Liver (tissue), 3 donors: ENCODE results near the gene ADAMTS14.

ENCODE experiments used
- EGR1 ChIP-seq, 2 donors: IDR thresholded peaks; 2 replicates each; pipeline ENCODE4 v1.6.1; 2016 to 2018; ENCODE audit warnings: antibody characterized with exemption in 2 of 2, low read depth in 2 of 2
- GABPA ChIP-seq, 2 donors: IDR thresholded peaks in 1 of 2; conservative IDR thresholded peaks in 1 of 2; 2 replicates each; pipeline ENCODE4 v1.6.1; 2016; ENCODE audit warnings: antibody characterized with exemption in 2 of 2, mild to moderate bottlenecking in 1 of 2, moderate library complexity in 1 of 2
- JUND ChIP-seq, 2 donors: IDR thresholded peaks; 2 replicates each; pipeline ENCODE4 v1.6.1; 2016; ENCODE audit warnings: antibody characterized with exemption in 2 of 2
- MAX ChIP-seq: IDR thresholded peaks from 2 replicates; pipeline ENCODE4 v1.6.1; 2016; ENCODE audit warnings: antibody characterized with exemption
- NR2F2 ChIP-seq: IDR thresholded peaks from 2 replicates; pipeline ENCODE4 v1.6.1; 2016; ENCODE audit warnings: antibody characterized with exemption
- SP1 ChIP-seq: IDR thresholded peaks from 2 replicates; pipeline ENCODE4 v1.6.1; 2018; ENCODE audit warnings: antibody characterized with exemption, mild to moderate bottlenecking
- TAF1 ChIP-seq: conservative IDR thresholded peaks from 2 replicates; pipeline ENCODE4 v1.6.1; 2016; ENCODE audit warnings: antibody characterized with exemption, mild to moderate bottlenecking
- TF ChIP-seq, protein P1 (sequence below): fragments of 150-350 bp; IDR thresholded peaks from 2 replicates; pipeline ENCODE4 v1.5.1; 2017; ENCODE audit warnings: improper control_type of control experiment, low read depth, low read length; ENCODE audit not compliant: missing input control
- donor health status: healthy.
- donor health status: healthy.

DNA sequence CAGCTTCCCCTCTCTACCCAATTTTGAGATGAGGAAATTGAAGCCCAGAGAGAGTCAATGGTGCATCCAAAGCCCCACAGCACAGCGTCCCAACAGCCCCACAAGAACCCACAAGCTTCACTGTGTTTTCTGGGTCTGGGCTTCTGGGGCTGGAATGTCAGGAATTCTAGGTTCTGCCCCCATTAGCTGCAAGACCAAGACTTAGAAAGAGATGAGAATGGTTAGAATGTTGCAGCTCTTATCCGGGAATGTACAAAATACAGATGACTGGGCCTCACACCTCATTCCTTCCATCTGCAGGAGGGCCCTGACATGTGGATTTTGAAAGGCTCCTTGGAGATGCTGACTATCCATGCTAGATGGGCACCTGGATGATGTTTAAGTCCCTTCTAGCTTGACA lies 137.4 kb downstream of the ADAMTS14 start:
- TF ChIP-seq, protein P1, sequence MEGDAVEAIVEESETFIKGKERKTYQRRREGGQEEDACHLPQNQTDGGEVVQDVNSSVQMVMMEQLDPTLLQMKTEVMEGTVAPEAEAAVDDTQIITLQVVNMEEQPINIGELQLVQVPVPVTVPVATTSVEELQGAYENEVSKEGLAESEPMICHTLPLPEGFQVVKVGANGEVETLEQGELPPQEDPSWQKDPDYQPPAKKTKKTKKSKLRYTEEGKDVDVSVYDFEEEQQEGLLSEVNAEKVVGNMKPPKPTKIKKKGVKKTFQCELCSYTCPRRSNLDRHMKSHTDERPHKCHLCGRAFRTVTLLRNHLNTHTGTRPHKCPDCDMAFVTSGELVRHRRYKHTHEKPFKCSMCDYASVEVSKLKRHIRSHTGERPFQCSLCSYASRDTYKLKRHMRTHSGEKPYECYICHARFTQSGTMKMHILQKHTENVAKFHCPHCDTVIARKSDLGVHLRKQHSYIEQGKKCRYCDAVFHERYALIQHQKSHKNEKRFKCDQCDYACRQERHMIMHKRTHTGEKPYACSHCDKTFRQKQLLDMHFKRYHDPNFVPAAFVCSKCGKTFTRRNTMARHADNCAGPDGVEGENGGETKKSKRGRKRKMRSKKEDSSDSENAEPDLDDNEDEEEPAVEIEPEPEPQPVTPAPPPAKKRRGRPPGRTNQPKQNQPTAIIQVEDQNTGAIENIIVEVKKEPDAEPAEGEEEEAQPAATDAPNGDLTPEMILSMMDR: no peak
- no peak for TF ChIP-seq MAX
- no peak for TF ChIP-seq TAF1
- no peak for TF ChIP-seq NR2F2
- TF ChIP-seq EGR1 (IDR thresholded peaks at IDR 0.05; ENCODE audit: low read depth in 2 of 2): no peak
- TF ChIP-seq JUND (IDR thresholded peaks at IDR 0.05): no peak
- no peak for TF ChIP-seq GABPA (IDR thresholded peaks at IDR 0.05 in 1 of 2, conservative IDR thresholded peaks at IDR 0.05 in 1 of 2)
- no peak for TF ChIP-seq SP1
